AG04450 (cell line): ENCODE measurements around the gene MAPK10. TPM values are rescaled to one million over a fixed set of nuclear protein-coding genes. Genes with fewer than 3 reads are reported as not detected.
A peak's percentile ranks its signal among the peaks of the same experiment; 100 is the strongest.

Experiments
- CTCF ChIA-PET: fragments of 300-600, 350-600 bp; formaldehyde crosslinking; extraction: SDS; loops from one replicate; lab custom pipeline; 2022; ENCODE audit warnings: antibody characterized with exemption, inconsistent platforms; lab: Charles Lee
- POLR2A ChIA-PET: fragments of 350-600 bp; formaldehyde crosslinking; extraction: SDS; loops from one replicate; lab custom pipeline; 2021; ENCODE audit warnings: antibody characterized with exemption, inconsistent platforms; lab: Yijun Ruan, JAX
- DNase-seq: peaks from one replicate; pipeline ENCODE4 v3.0.0-alpha.2; 2011; ENCODE audit warnings: low read depth, low spot score
- H3K27ac ChIP-seq: one replicate; pipeline ENCODE4 v1.5.1; 2012; ENCODE audit warnings: low read depth, low read length, control low read depth
- H3K27me3 ChIP-seq: one replicate; pipeline ENCODE4 v1.6.0; 2012; ENCODE audit warnings: low read length; ENCODE audit not compliant: control insufficient read depth, insufficient read depth
- H3K4me3 ChIP-seq: 2 replicates; pipeline ENCODE4 v1.5.1; 2011; ENCODE audit warnings: mild to moderate bottlenecking, low read depth, low read length, control low read depth
- H3K9me3 ChIP-seq: 2 replicates; pipeline ENCODE4 v1.5.1; 2012; ENCODE audit warnings: low read length; ENCODE audit not compliant: control insufficient read depth, insufficient read depth
- CTCF ChIP-seq: IDR thresholded peaks from 2 replicates; pipeline ENCODE4 v1.5.1; 2011; ENCODE audit warnings: low read depth, low read length, control low read depth, inconsistent platforms
- polyA plus RNA-seq: library from polyadenylated mRNA; depleted of rRNA; stranded (reverse); fragments of >200 nt; gene quantifications from 2 replicates; pipeline ENCODE4 v1.2.3, GENCODE V29; 2011

Gene MAPK10
- polyA plus RNA-seq, 1 experiment, result 16.3 TPM

- no peak for TF ChIP-seq CTCF
- POLR2A ChIA-PET, result no interaction called here
- CTCF ChIA-PET, result interaction anchor here (0.7 to 1.4 kb wide), 3 partner anchors 252 to 964 kb away, joined by 4 read pairs; no protein-coding TSS in a partner anchor
- no peaks in the 10 kb centered on the region for H3K27me3 ChIP-seq
- H3K9me3 ChIP-seq, result no peaks in the 10 kb centered on the region
- no peak overlapping the region for H3K4me3 ChIP-seq
- no peak overlapping the region for H3K27ac ChIP-seq
- no peak for DNase-seq
Measured at GRCh38 chr4:86048426-86048825, 311.4 kb downstream of the MAPK10 start.

GRCh38 chr4:86044593-86044985 lies 315.3 kb downstream of the MAPK10 start:
- Histone ChIP-seq H3K27me3 (no peaks in the 10 kb centered on the region), H3K27ac (no peak overlapping the region), H3K4me3 (no peak overlapping the region), H3K9me3 (no peaks in the 10 kb centered on the region)
- TF ChIP-seq CTCF, result no peak
- POLR2A ChIA-PET, result no interaction called here
- CTCF ChIA-PET, result interaction anchor here (0.5 to 5.1 kb wide), 33 partner anchors 8 to 959 kb away, joined by 3 to 26 read pairs (median 4); no protein-coding TSS in a partner anchor
- DNase-seq, result no peak

GRCh38 chr4:86043755-86044592 lies 315.9 kb downstream of the MAPK10 start:
- POLR2A ChIA-PET, result no interaction called here
- CTCF ChIA-PET, result interaction anchor here (0.5 to 5.1 kb wide), 32 partner anchors 8 to 959 kb away, joined by 3 to 26 read pairs (median 4); no protein-coding TSS in a partner anchor

GRCh38 chr4:86038037-86038436 lies 321.8 kb downstream of the MAPK10 start:
- H3K9me3 ChIP-seq, result no peaks in the 10 kb centered on the region
- CTCF ChIA-PET, result interaction anchor here (1.0 to 2.4 kb wide), 4 partner anchors 8 to 290 kb away, joined by 4 to 7 read pairs (median 5); no protein-coding TSS in a partner anchor

More at GRCh38 chr4:86043755-86044592, 315.9 kb downstream of the MAPK10 start:
- H3K27ac ChIP-seq, result no peak overlapping the region
- H3K9me3 ChIP-seq, result no peaks in the 10 kb centered on the region
- H3K27me3 ChIP-seq, result no peaks in the 10 kb centered on the region
- DNase-seq, result no peak
- TF ChIP-seq CTCF, result peak; percentile 69
- H3K4me3 ChIP-seq, result no peak overlapping the region

More at GRCh38 chr4:86038037-86038436, 321.8 kb downstream of the MAPK10 start:
- TF ChIP-seq CTCF, result no peak
- Histone ChIP-seq H3K27me3 (no peaks in the 10 kb centered on the region), H3K27ac (no peak overlapping the region), H3K4me3 (no peak overlapping the region)
- DNase-seq, result no peak
- POLR2A ChIA-PET, result no interaction called here
